Upper lobe of left lung (tissue), 4 donors: ENCODE results near the gene TP73.

Experiments
- POLR2A ChIP-seq, 4 donors: fragments of 450-650 bp; IDR thresholded peaks; one replicate each; pipeline ENCODE4 v1.5.1; 2016 to 2017; ENCODE audit warnings: antibody characterized with exemption in 4 of 4, mild to moderate bottlenecking in 2 of 4
- POLR2AphosphoS5 ChIP-seq, 2 donors: sonication (generic); formaldehyde crosslinking; IDR thresholded peaks; one replicate each; pipeline ENCODE4 v1.5.1; 2017; ENCODE audit warnings: antibody characterized with exemption in 2 of 2
- TF ChIP-seq, protein P1 (sequence below), 6 experiments: fragments of 450-650 bp in 4 of 6; fragments of 200-600 bp in 2 of 6; sonication (generic) in 2 of 6; IDR thresholded peaks; one replicate each; pipeline ENCODE4 v1.5.1; 2016 to 2019; ENCODE audit warnings: antibody characterized with exemption in 6 of 6

DNA sequence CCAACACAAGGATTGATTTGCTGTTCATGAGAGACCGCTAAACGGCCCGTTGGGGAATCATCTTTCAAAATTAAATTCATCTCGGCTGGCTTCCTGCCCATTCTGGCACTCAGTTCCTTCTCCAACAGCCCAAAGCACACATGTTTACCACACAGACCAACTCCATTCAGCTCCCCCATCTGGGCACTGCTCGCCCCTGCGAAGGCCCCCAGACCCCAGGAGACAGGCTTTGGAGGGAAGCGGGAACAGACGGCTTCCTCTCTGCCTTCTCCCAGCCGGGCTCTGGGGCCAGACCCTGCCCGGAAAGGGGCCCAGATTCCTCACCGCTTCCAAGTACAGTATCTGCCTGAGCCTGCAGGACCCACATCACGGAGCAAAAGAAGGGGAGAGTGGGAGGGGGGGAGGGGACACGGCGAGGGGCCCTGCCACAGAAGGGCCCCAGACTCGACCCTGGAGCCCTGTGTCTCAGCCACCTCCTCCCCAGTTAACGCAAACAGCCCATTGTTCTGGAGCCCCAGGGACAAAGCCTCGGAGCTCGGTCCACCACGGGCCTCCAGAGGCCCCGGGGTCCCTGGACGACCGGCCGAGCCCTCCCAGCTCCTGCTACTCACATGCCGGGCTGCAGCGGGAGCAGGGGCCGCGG lies 41.7 kb upstream of the TP73 start:
- TF ChIP-seq, protein P1, sequence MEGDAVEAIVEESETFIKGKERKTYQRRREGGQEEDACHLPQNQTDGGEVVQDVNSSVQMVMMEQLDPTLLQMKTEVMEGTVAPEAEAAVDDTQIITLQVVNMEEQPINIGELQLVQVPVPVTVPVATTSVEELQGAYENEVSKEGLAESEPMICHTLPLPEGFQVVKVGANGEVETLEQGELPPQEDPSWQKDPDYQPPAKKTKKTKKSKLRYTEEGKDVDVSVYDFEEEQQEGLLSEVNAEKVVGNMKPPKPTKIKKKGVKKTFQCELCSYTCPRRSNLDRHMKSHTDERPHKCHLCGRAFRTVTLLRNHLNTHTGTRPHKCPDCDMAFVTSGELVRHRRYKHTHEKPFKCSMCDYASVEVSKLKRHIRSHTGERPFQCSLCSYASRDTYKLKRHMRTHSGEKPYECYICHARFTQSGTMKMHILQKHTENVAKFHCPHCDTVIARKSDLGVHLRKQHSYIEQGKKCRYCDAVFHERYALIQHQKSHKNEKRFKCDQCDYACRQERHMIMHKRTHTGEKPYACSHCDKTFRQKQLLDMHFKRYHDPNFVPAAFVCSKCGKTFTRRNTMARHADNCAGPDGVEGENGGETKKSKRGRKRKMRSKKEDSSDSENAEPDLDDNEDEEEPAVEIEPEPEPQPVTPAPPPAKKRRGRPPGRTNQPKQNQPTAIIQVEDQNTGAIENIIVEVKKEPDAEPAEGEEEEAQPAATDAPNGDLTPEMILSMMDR (IDR thresholded peaks at IDR 0.05), result no peak
- TF ChIP-seq POLR2A (IDR thresholded peaks at IDR 0.05) (no peak), POLR2AphosphoS5 (IDR thresholded peaks at IDR 0.05) (no peak)
